ENCODE data around the gene RAB1A.
"Not testable (repeated sequence)": the region's sequence is repeated elsewhere in the genome, so short reads cannot be mapped to it uniquely, and the experiment has no call there.

Gene RAB1A

GRCh38 chr2:65129826-65130663 is at the start of gene RAB1A:
RAB1A (minus strand) TSS chr2:65130106; CDS start chr2:65129915, 191 bp downstream.
- FAIRE-seq = peak; percentile 97

GRCh38 chr2:65177751-65178442 is 48.0 kb upstream of the RAB1A start:
- DNase-seq (ENCODE audit: low spot score) = no peak
- no peak for FAIRE-seq

More at GRCh38 chr2:65129826-65130663, at the start of gene RAB1A:
- peak; percentile 99 for DNase-seq (ENCODE audit: low spot score)

- no peak for FAIRE-seq
- DNase-seq (ENCODE audit: low spot score) = no peak
Observed at GRCh38 chr2:65175894-65176530, 46.1 kb upstream of the RAB1A start.

- DNase-seq (ENCODE audit: low spot score); FAIRE-seq: not testable (repeated sequence)
Observed at GRCh38 chr2:65174031-65174430, 44.1 kb upstream of the RAB1A start.

- no peak for DNase-seq (ENCODE audit: low spot score)
- no peak for FAIRE-seq
Observed at GRCh38 chr2:65172994-65173790, 43.3 kb upstream of the RAB1A start.

- DNase-seq (ENCODE audit: low spot score); FAIRE-seq: not testable (repeated sequence)
Observed at GRCh38 chr2:65170611-65171477, 40.9 kb upstream of the RAB1A start.

- DNase-seq (ENCODE audit: low spot score) (no peak), FAIRE-seq (no peak)
Observed at GRCh38 chr2:65169760-65170136, 39.8 kb upstream of the RAB1A start.

GRCh38 chr2:65165558-65165957 is 35.7 kb upstream of the RAB1A start:
- DNase-seq (ENCODE audit: low spot score) (no peak), FAIRE-seq (no peak)

- FAIRE-seq = no peak
- DNase-seq (ENCODE audit: low spot score) = no peak
Observed at GRCh38 chr2:65164426-65164891, 34.6 kb upstream of the RAB1A start.

- FAIRE-seq = no peak
- no peak for DNase-seq (ENCODE audit: low spot score)
Observed at GRCh38 chr2:65161551-65162100, 31.7 kb upstream of the RAB1A start.

GRCh38 chr2:65159906-65160305 is 30.0 kb upstream of the RAB1A start:
- FAIRE-seq (no peak), DNase-seq (ENCODE audit: low spot score) (no peak)

GRCh38 chr2:65159261-65159660 is 29.4 kb upstream of the RAB1A start:
- no peak for FAIRE-seq
- DNase-seq (ENCODE audit: low spot score) = no peak

- DNase-seq (ENCODE audit: low spot score) = no peak
Observed at GRCh38 chr2:65158557-65158956, 28.7 kb upstream of the RAB1A start.

GRCh38 chr2:65157856-65158255 is 27.9 kb upstream of the RAB1A start:
- not testable (repeated sequence) for FAIRE-seq; DNase-seq (ENCODE audit: low spot score)

More at GRCh38 chr2:65158557-65158956, 28.7 kb upstream of the RAB1A start:
- FAIRE-seq = no peak

GRCh38 chr2:65156041-65156440 is 26.1 kb upstream of the RAB1A start:
- FAIRE-seq (no peak), DNase-seq (ENCODE audit: low spot score) (no peak)

GRCh38 chr2:65153515-65153914 is 23.6 kb upstream of the RAB1A start:
- FAIRE-seq (no peak), DNase-seq (ENCODE audit: low spot score) (no peak)

GRCh38 chr2:65146078-65146477 is 16.2 kb upstream of the RAB1A start:
- DNase-seq (ENCODE audit: low spot score) (no peak), FAIRE-seq (no peak)

GRCh38 chr2:65144571-65144970 is 14.7 kb upstream of the RAB1A start:
- no peak for FAIRE-seq
- no peak for DNase-seq (ENCODE audit: low spot score)

- FAIRE-seq (no peak), DNase-seq (ENCODE audit: low spot score) (no peak)
Observed at GRCh38 chr2:65142515-65142914, 12.6 kb upstream of the RAB1A start.

Measured in urothelium cell line (cell line).